ENCODE measurements around the gene RAPGEFL1. TPM values are rescaled to one million over a fixed set of nuclear protein-coding genes. Genes with fewer than 3 reads are reported as not detected.

The RAPGEFL1 gene
- total and polyA plus RNA-seq, 2 of the 8 experiments (the other 6 are each of a cell fraction or from before 2014, with no cell fraction given) = 20.0 to 20.2 TPM

DNA sequence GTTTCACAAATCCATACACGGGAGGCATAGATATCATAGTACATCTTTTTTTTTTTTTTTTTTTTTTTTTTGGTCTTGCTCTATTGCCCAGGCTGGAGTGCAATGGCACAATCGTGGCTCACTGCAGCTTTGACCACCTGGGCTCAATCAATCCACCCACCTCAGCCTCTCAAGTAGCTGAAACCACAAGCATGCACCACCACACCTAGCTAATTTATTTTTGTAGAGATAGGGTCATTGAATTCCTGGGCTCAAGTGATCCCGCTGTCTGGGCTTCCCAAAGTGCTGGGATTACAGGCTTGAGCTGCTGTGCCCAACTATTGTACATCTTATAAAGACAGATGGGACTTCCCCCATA lies 3.5 kb upstream of the RAPGEFL1 start:
- no peak overlapping the region for H2BK15ac ChIP-seq (ENCODE audit: low read length)
- H2AFZ ChIP-seq (ENCODE audit: low read length) = no peak overlapping the region
- FAIRE-seq = no peak
- H2BK5ac ChIP-seq (ENCODE audit: low read depth, low read length) = no peak overlapping the region
- no peak overlapping the region for H3K14ac ChIP-seq (ENCODE audit: insufficient read length)
- H4K8ac ChIP-seq (ENCODE audit: extremely low read depth, insufficient read depth, low read length) = no peak overlapping the region
- H4K91ac ChIP-seq (replicated peaks; ENCODE audit: insufficient read length, low read length) = no peak overlapping the region
- no peak overlapping the region for H3K56ac ChIP-seq (replicated peaks; ENCODE audit: insufficient read length, low read depth, low read length)
- H3K23ac ChIP-seq (ENCODE audit: insufficient read length) = no peak overlapping the region
- H2BK12ac ChIP-seq (ENCODE audit: low read depth, low read length) = no peak overlapping the region
- no peak overlapping the region for H2BK20ac ChIP-seq (ENCODE audit: low read length)
- TF ChIP-seq BACH1 (IDR thresholded peaks at IDR 0.05; ENCODE audit: low read length) = no peak
- no peaks in the 10 kb centered on the region for H3K27me3 ChIP-seq (replicated peaks in 1 of 4; ENCODE audit: control insufficient read depth in 3 of 4, extremely low read depth in 1 of 4, insufficient read depth in 3 of 4, low read length in 3 of 4)
- CTCF ChIA-PET (ENCODE audit: partially characterized antibody) = interaction anchor here (0.6 to 7.3 kb wide), 11 partner anchors 12 to 1331 kb away, joined by 3 to 59 read pairs (median 3); no protein-coding TSS in a partner anchor
- 97% methylated on average over 3 of the region's 3 CpGs; no CpG with 5 or more reads in 1 of the 2 experiments for WGBS, 2 experiments (ENCODE audit: extremely low coverage in 1 of 2, insufficient coverage in 1 of 2, insufficient read length in 1 of 2, insufficient replicate concordance in 2 of 2, low coverage in 1 of 2, low lambda C conversion rate in 2 of 2, missing lambda C conversion rate in 1 of 2)
- no peak overlapping the region for H2BK120ac ChIP-seq (replicated peaks; ENCODE audit: low read depth, low read length)
- H4K5ac ChIP-seq (ENCODE audit: insufficient read length, low read depth, low read length) = no peak overlapping the region
- no peaks in the 10 kb centered on the region for H3K79me1 ChIP-seq (ENCODE audit: low read depth, low read length)
- H3K18ac ChIP-seq (ENCODE audit: extremely low read depth, low read length) = no peak overlapping the region
- no peaks in the 10 kb centered on the region for H3K79me2 ChIP-seq (ENCODE audit: control insufficient read depth in 1 of 2, insufficient read depth in 2 of 2, low read length in 2 of 2)
- peaks cover 30 to 47% (median 37%) of the 10 kb centered on the region in 4 experiments for H3K36me3 ChIP-seq (ENCODE audit: control insufficient read depth in 2 of 4, insufficient read depth in 4 of 4, low read length in 3 of 4)
- H3K9ac ChIP-seq (replicated peaks in 1 of 4; ENCODE audit: extremely low read depth in 1 of 4, low read depth in 3 of 4, low read length in 3 of 4) = no peak overlapping the region
- H2AK5ac ChIP-seq (ENCODE audit: low read depth, low read length) = no peak overlapping the region
- H3K4me2 ChIP-seq (ENCODE audit: insufficient read depth in 1 of 2, low read depth in 2 of 2, low read length in 2 of 2) = no peak overlapping the region
- H3K4ac ChIP-seq (replicated peaks; ENCODE audit: insufficient read length, low read depth, low read length) = no peak overlapping the region
- POLR2A ChIA-PET (ENCODE audit: partially characterized antibody) = interaction anchor here (0.9 to 9.1 kb wide), 5 partner anchors 18 to 61 kb away, joined by 3 to 105 read pairs (median 10); partner anchors contain the start of gene CASC3
- H3K9me3 ChIP-seq (ENCODE audit: insufficient read depth in 2 of 2, low read depth in 1 of 2, low read length in 1 of 2) = no peaks in the 10 kb centered on the region
- H3K4me3 ChIP-seq (ENCODE audit: extremely low read depth in 1 of 4, insufficient read depth in 2 of 4, low read depth in 3 of 4, low read length in 4 of 4) = no peak overlapping the region
- peaks cover 2% of the 10 kb centered on the region; the same call in 1 of the 2 replicates for H3K23me2 ChIP-seq (ENCODE audit: low read depth, low read length)
- H3K4me1 ChIP-seq (replicated peaks in 1 of 4; ENCODE audit: control insufficient read depth in 3 of 4, insufficient read depth in 4 of 4, low read length in 3 of 4) = peaks cover 4 to 14% (median 9%) of the 10 kb centered on the region in 4 experiments; a peak in 6 of 7 replicates
- no peak for DNase-seq (ENCODE audit: low read depth in 1 of 2, low spot score in 2 of 2)
- H4K20me1 ChIP-seq (replicated peaks in 1 of 2; ENCODE audit: control insufficient read depth in 1 of 2, insufficient read depth in 2 of 2, low read length in 2 of 2) = peaks cover 4 to 10% of the 10 kb centered on the region in 2 experiments
- no peak overlapping the region for H3K27ac ChIP-seq (ENCODE audit: low read depth, low read length)

All from H1 (cell line).